ENCODE results near the gene GMCL1. TPM values are rescaled to one million over a fixed set of nuclear protein-coding genes. Genes with fewer than 3 reads are reported as not detected.

Gene GMCL1
- total RNA-seq, 2 experiments from 2014 or later: 29.7 to 29.8 TPM

DNA sequence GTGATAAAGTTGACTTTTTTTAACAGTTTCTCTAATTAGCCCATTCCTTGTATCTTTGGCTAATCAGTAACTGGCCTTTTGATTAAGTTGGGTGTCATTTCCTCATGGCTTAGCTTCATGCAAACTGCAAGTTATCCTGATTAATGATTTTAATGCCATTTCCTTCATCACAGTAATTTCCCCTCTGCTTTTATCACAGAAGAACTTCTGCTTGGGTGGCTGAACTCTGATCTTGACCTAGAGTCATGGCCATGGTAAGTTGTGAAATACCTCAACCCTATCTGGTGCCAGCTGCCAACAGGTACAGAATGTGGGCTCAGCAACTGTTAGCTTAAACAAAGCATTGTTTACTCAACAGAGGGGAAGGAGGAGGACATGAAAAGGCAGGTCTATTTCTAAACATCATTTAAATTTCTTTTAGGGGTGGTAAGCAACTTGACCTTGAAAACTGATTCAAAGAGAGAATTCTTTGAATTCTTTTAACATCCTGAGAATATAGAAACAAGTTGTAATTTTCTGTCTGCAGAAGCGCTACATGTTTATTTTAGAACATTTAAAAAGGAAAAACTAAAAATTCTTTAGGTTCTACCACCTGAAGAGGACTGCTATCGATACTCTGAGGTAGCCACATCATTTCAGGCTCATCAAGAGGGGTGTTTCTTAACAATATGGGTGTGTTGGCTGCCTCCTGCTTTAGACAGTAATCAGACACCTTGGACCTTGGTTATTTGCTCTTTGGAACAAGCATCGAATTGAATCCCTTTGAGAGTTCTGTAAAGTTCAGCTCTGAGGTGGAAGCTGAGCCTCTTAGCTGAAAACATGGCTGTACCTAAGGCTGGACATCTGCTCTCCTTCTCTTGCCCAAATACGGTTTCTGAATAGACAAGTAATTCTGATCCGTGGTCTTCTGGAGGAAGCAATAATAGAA lies 47.9 kb upstream of the GMCL1 start:
- H3K27me3 Mint-ChIP-seq: no peaks in the 10 kb centered on the region
- CTCF ChIA-PET: no interaction called here
- ATAC-seq (ENCODE audit: poor library complexity) (no peak), DNase-seq (no peak)
- H3K4me1 Mint-ChIP-seq (ENCODE audit: low read depth): peaks cover 2% of the 10 kb centered on the region
- intact Hi-C loops (cut with DNase I, micrococcal nuclease): no loop called here
- H3K4me3 ChIP-seq (ENCODE audit: low read length): no peak overlapping the region
- no peaks in the 10 kb centered on the region for H3K36me3 Mint-ChIP-seq (ENCODE audit: low read depth)
- H3K4me1 ChIP-seq (ENCODE audit: insufficient read depth, low read length): no peaks in the 10 kb centered on the region
- no peaks in the 10 kb centered on the region for H3K36me3 ChIP-seq (ENCODE audit: insufficient read depth, low read length)
- no peak overlapping the region for H3K27ac Mint-ChIP-seq
- H3K9me3 Mint-ChIP-seq: no peaks in the 10 kb centered on the region
- peaks cover under 1 to 5% of the 10 kb centered on the region in 2 experiments for H3K9me3 ChIP-seq (ENCODE audit: control insufficient read depth in 1 of 2, insufficient read depth in 1 of 2, low read length in 2 of 2)
- POLR2A ChIA-PET: no interaction called here
- no peaks in the 10 kb centered on the region for H3K27me3 ChIP-seq (ENCODE audit: control insufficient read depth in 1 of 2, insufficient read depth in 2 of 2, low read length in 2 of 2)
- TF ChIP-seq, protein P1, sequence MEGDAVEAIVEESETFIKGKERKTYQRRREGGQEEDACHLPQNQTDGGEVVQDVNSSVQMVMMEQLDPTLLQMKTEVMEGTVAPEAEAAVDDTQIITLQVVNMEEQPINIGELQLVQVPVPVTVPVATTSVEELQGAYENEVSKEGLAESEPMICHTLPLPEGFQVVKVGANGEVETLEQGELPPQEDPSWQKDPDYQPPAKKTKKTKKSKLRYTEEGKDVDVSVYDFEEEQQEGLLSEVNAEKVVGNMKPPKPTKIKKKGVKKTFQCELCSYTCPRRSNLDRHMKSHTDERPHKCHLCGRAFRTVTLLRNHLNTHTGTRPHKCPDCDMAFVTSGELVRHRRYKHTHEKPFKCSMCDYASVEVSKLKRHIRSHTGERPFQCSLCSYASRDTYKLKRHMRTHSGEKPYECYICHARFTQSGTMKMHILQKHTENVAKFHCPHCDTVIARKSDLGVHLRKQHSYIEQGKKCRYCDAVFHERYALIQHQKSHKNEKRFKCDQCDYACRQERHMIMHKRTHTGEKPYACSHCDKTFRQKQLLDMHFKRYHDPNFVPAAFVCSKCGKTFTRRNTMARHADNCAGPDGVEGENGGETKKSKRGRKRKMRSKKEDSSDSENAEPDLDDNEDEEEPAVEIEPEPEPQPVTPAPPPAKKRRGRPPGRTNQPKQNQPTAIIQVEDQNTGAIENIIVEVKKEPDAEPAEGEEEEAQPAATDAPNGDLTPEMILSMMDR (IDR thresholded peaks at IDR 0.05): no peak
- no peak overlapping the region for H3K27ac ChIP-seq (ENCODE audit: low read depth in 1 of 2, low read length in 2 of 2)
- no peak overlapping the region for H3K4me3 Mint-ChIP-seq

DNA sequence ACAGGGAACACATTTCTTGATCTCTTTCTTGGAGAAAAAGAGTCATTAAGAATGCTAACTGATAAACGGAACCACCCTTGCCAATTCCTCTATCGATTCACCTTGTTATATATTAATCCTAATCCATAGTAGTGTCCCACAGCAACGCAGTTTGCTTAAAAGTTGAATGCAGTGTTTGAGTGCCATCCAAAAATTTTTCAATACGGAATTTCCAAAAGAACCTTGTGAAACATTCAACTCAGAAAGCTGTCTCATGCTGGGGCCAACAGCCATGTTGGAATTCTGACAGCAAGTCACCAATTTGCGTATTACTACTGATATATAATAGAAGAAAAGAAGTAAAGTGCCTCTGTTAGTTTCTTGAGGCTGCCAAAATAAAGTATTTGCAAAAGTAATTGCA lies 45.2 kb upstream of the GMCL1 start:
- Histone ChIP-seq H3K4me3 (ENCODE audit: low read length) (no peak overlapping the region), H3K36me3 (ENCODE audit: insufficient read depth, low read length) (no peaks in the 10 kb centered on the region), H3K9me3 (ENCODE audit: control insufficient read depth in 1 of 2, insufficient read depth in 1 of 2, low read length in 2 of 2) (no peaks in the 10 kb centered on the region), H3K27me3 (ENCODE audit: control insufficient read depth in 1 of 2, insufficient read depth in 2 of 2, low read length in 2 of 2) (no peaks in the 10 kb centered on the region), H3K4me1 (ENCODE audit: insufficient read depth, low read length) (no peaks in the 10 kb centered on the region), H3K27ac (ENCODE audit: low read depth in 1 of 2, low read length in 2 of 2) (no peak overlapping the region)
- CTCF ChIA-PET: no interaction called here
- no peaks in the 10 kb centered on the region for H3K9me3 Mint-ChIP-seq
- intact Hi-C loops (cut with DNase I, micrococcal nuclease): no loop called here
- H3K36me3 Mint-ChIP-seq (ENCODE audit: low read depth): no peaks in the 10 kb centered on the region
- TF ChIP-seq, protein P1 (IDR thresholded peaks at IDR 0.05): no peak
- H3K27ac Mint-ChIP-seq: no peak overlapping the region
- no peak overlapping the region for H3K4me3 Mint-ChIP-seq
- POLR2A ChIA-PET: no interaction called here
- DNase-seq (no peak), ATAC-seq (ENCODE audit: poor library complexity) (no peak)
- no peaks in the 10 kb centered on the region for H3K4me1 Mint-ChIP-seq (ENCODE audit: low read depth)
- H3K27me3 Mint-ChIP-seq: no peaks in the 10 kb centered on the region

DNA sequence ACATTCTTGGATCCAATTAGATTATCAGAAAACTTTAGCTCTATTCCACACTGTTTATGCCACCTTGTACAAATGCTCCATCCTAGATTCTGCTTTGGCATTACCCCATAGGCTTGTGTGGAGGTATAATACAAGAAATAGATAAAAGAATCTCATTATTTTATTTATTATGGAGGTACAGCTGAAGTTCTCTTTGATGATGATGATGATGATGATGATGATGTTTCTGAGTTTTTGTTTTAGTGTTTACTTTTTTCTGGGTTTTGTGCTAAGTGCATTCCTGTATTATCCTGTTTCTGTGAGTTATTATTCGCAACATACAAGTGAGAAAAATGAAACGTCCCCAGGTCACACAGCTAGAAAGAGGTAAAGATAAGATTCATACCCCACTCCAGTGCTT lies 44.1 kb upstream of the GMCL1 start:
- no peaks in the 10 kb centered on the region for H3K9me3 Mint-ChIP-seq
- no peak overlapping the region for H3K4me3 Mint-ChIP-seq
- ATAC-seq (ENCODE audit: poor library complexity) (no peak), DNase-seq (no peak)
- no peak overlapping the region for H3K27ac Mint-ChIP-seq
- POLR2A ChIA-PET: no interaction called here
- H3K27me3 ChIP-seq (ENCODE audit: control insufficient read depth in 1 of 2, insufficient read depth in 2 of 2, low read length in 2 of 2): no peaks in the 10 kb centered on the region
- TF ChIP-seq, protein P1 (IDR thresholded peaks at IDR 0.05): no peak
- no peaks in the 10 kb centered on the region for H3K27me3 Mint-ChIP-seq
- CTCF ChIA-PET: no interaction called here
- no peaks in the 10 kb centered on the region for H3K36me3 ChIP-seq (ENCODE audit: insufficient read depth, low read length)
- intact Hi-C loops (cut with DNase I, micrococcal nuclease): no loop called here
- no peaks in the 10 kb centered on the region for H3K4me1 ChIP-seq (ENCODE audit: insufficient read depth, low read length)
- H3K4me3 ChIP-seq (ENCODE audit: low read length): no peak overlapping the region
- no peak overlapping the region for H3K27ac ChIP-seq (ENCODE audit: low read depth in 1 of 2, low read length in 2 of 2)
- H3K4me1 Mint-ChIP-seq (ENCODE audit: low read depth): peaks cover 9% of the 10 kb centered on the region
- no peaks in the 10 kb centered on the region for H3K36me3 Mint-ChIP-seq (ENCODE audit: low read depth)
- no peaks in the 10 kb centered on the region for H3K9me3 ChIP-seq (ENCODE audit: control insufficient read depth in 1 of 2, insufficient read depth in 1 of 2, low read length in 2 of 2)

Data from CD4-positive, alpha-beta T cell (primary cell).